Endothelial cell of umbilical vein (primary cell): ENCODE measurements around the gene UBXN6. TPM values are rescaled to one million over a fixed set of nuclear protein-coding genes. Genes with fewer than 3 reads are reported as not detected.

Experiments used
- BruUV-seq: library from RNA; stranded (reverse); fragments of 400-500 nt; replicated peaks from 2 replicates; lab custom pipeline; 2021; lab: Mats Ljungman, UMichigan
- CTCF ChIA-PET: fragments of 300-600, 350-600 bp; sonication (Branson Sonifier 250); formaldehyde crosslinking; loops from one replicate; lab custom pipeline; 2021; ENCODE audit warnings: antibody characterized with exemption, inconsistent platforms; lab: Charles Lee
- POLR2A ChIA-PET: fragments of 300-600, 350-600 bp; sonication (Branson Sonifier 250); formaldehyde crosslinking; loops from one replicate; lab custom pipeline; 2021; ENCODE audit warnings: antibody characterized with exemption, inconsistent platforms; lab: Charles Lee
- DNase-seq: peaks from one replicate; pipeline ENCODE4 v3.0.0-alpha.2; 2011; ENCODE audit warnings: low read depth, low spot score
- FAIRE-seq: peaks from 2 replicates; lab custom pipeline; 2011; peaks lifted over from hg19 to GRCh38; lab: Jason Lieb, UNC
- H2AFZ ChIP-seq: 2 replicates; pipeline ENCODE4 v1.6.0; 2012; ENCODE audit warnings: low read depth, low read length, control low read depth, inconsistent platforms
- H3K27ac ChIP-seq: 2 replicates; pipeline ENCODE4 v1.5.1; 2011; ENCODE audit warnings: low read depth, mild to moderate bottlenecking, control low read depth, low read length, moderate library complexity; ENCODE audit not compliant: insufficient read depth
- H3K27me3 ChIP-seq, 2 experiments: 2 replicates each; pipeline versions ENCODE4 v1.6.0 to v1.6.1; 2011; ENCODE audit warnings: low read length in 2 of 2, mixed read lengths in 1 of 2; ENCODE audit not compliant: control insufficient read depth in 2 of 2, insufficient read depth in 2 of 2
- H3K36me3 ChIP-seq, 2 experiments: 2 replicates in 1 of 2; 3 replicates in 1 of 2; pipeline ENCODE4 v1.5.1; 2011; ENCODE audit warnings: low read length in 2 of 2, mild to moderate bottlenecking in 1 of 2, moderate library complexity in 1 of 2; ENCODE audit not compliant: control insufficient read depth in 2 of 2, insufficient read depth in 2 of 2; ENCODE audit errors: extremely low read depth in 1 of 2
- H3K4me1 ChIP-seq: 3 replicates; pipeline ENCODE4 v1.5.1; 2011; ENCODE audit warnings: mild to moderate bottlenecking, low read length; ENCODE audit not compliant: control insufficient read depth, insufficient read depth; ENCODE audit errors: extremely low read depth
- H3K4me2 ChIP-seq: 2 replicates; pipeline ENCODE4 v1.6.1; 2011; ENCODE audit warnings: low read length, control low read depth, mixed read lengths; ENCODE audit not compliant: insufficient read depth
- H3K4me3 ChIP-seq, 3 experiments: fragments of 200-600 bp in 1 of 3; sonication (generic), shearing (Covaris generic) in 1 of 3; replicated peaks in 1 of 3; 2 replicates each; pipeline ENCODE4 v1.5.1; 2011 to 2016; ENCODE audit warnings: control low read depth in 3 of 3, low read length in 3 of 3, mild to moderate bottlenecking in 2 of 3, inconsistent platforms in 1 of 3, low read depth in 1 of 3, moderate library complexity in 1 of 3; ENCODE audit not compliant: insufficient read depth in 1 of 3
- H3K79me2 ChIP-seq: 2 replicates; pipeline ENCODE4 v1.6.0; 2012; ENCODE audit warnings: low read length, inconsistent platforms; ENCODE audit not compliant: control insufficient read depth, insufficient read depth
- H3K9ac ChIP-seq: replicated peaks from 2 replicates; pipeline ENCODE3; 2011; ENCODE audit warnings: low read length, control low read depth; ENCODE audit not compliant: insufficient read depth; ENCODE audit errors: extremely low read depth
- H3K9me1 ChIP-seq: replicated peaks from 3 replicates; pipeline ENCODE4 v1.6.0; 2011; ENCODE audit warnings: mild to moderate bottlenecking, low read length; ENCODE audit not compliant: control insufficient read depth, insufficient read depth; ENCODE audit errors: extremely low read depth
- H3K9me3 ChIP-seq: replicated peaks from 2 replicates; pipeline ENCODE4 v1.5.1; 2012; ENCODE audit warnings: low read length, inconsistent platforms; ENCODE audit not compliant: control insufficient read depth, insufficient read depth
- H4K20me1 ChIP-seq: replicated peaks from 2 replicates; pipeline ENCODE3; 2011; ENCODE audit warnings: mild to moderate bottlenecking, low read length; ENCODE audit not compliant: control insufficient read depth, insufficient read depth; ENCODE audit errors: extremely low read depth
- EZH2 ChIP-seq: IDR thresholded peaks from 2 replicates; pipeline ENCODE4 v1.6.1; 2012; ENCODE audit warnings: borderline replicate concordance, low read depth, mild to moderate bottlenecking, moderate library complexity, low read length, inconsistent platforms; ENCODE audit not compliant: severe bottlenecking
- FOS ChIP-seq: IDR thresholded peaks from 2 replicates; pipeline ENCODE4 v1.6.1; 2011; ENCODE audit warnings: mild to moderate bottlenecking, low read length, moderate library complexity, borderline replicate concordance; ENCODE audit not compliant: insufficient read depth
- GATA2 ChIP-seq: IDR thresholded peaks from 2 replicates; pipeline ENCODE4 v1.7.0; 2011; ENCODE audit warnings: low read depth, mild to moderate bottlenecking, moderate library complexity, mixed read lengths, low read length; ENCODE audit not compliant: insufficient read length, insufficient read depth
- JUN ChIP-seq: IDR thresholded peaks from 2 replicates; pipeline ENCODE4 v1.6.1; 2011; ENCODE audit warnings: borderline replicate concordance, low read depth; ENCODE audit not compliant: insufficient read length, insufficient read depth
- MYC ChIP-seq: IDR thresholded peaks from one replicate; pipeline ENCODE4 v1.6.1; 2011; ENCODE audit warnings: mild to moderate bottlenecking, low read depth, low read length
- POLR2A ChIP-seq: IDR thresholded peaks from 2 replicates; pipeline ENCODE4 v1.6.1; 2012; ENCODE audit warnings: low read depth, mild to moderate bottlenecking, control low read depth, low read length
- POLR2AphosphoS5 ChIP-seq: IDR thresholded peaks from 2 replicates; pipeline ENCODE4 v1.6.1; 2012; ENCODE audit warnings: low read depth, mild to moderate bottlenecking, control low read depth, low read length, moderate library complexity; ENCODE audit not compliant: insufficient read depth
- dilution Hi-C: fragments of 300-500 bp; cut with MboI; formaldehyde crosslinking; loops from one replicate; pipeline ENCODE4 v1.15.0; 2019; ENCODE audit warnings: low sequenced_read_pairs; ENCODE audit not compliant: extremely low pct_ligation_motif_present
- intact Hi-C: fragments of 100-400 bp; cut with micrococcal nuclease; formaldehyde crosslinking; loops from one replicate; pipeline ENCODE4 v1.10.0; 2022
- polyA plus RNA-seq, 4 experiments: library from polyadenylated mRNA; depleted of rRNA in 3 of 4; stranded (reverse) in 3 of 4; unstranded in 1 of 4; fragments of >200 nt; gene quantifications; 2 replicates each; pipeline versions ENCODE4 v1.2.1 to v1.2.3, GENCODE V29; 2011 to 2012; ENCODE audit warnings: missing spikeins in 1 of 4
- total RNA-seq: library from RNA; stranded (reverse); gene quantifications from 2 replicates; pipeline ENCODE4 v1.2.3, GENCODE V29; 2021
- TF ChIP-seq, protein P1 (sequence below), 2 donors: IDR thresholded peaks; 1 replicate in 1 of 2; 2 replicates in 1 of 2; pipeline ENCODE4 v1.5.1; 2011; ENCODE audit warnings: low read length in 2 of 2, mild to moderate bottlenecking in 2 of 2, moderate library complexity in 2 of 2, control low read depth in 1 of 2, inconsistent platforms in 1 of 2, low read depth in 1 of 2; ENCODE audit not compliant: insufficient read depth in 1 of 2; ENCODE audit errors: extremely low read depth in 1 of 2
- TF ChIP-seq, protein P2 (sequence below): IDR thresholded peaks from 2 replicates; pipeline ENCODE4 v1.6.1; 2011; ENCODE audit not compliant: insufficient read depth, insufficient read length

Gene UBXN6
- total and polyA plus RNA-seq, 2 donors (not counting 3 experiments of a cell fraction or from before 2014, with no cell fraction given), result 78.5 to 93.7 TPM

- POLR2A ChIA-PET, result no interaction called here
- dilution Hi-C loops, result loop anchor here (10.0 kb wide), 1 partner anchor 49 kb away; no protein-coding TSS in a partner anchor
- intact Hi-C loops, result no loop called here
These were observed 44.0 kb downstream of the UBXN6 start for GRCh38 chr19:4413588-4413987.

More at GRCh38 chr19:4413588-4413987, 44.0 kb downstream of the UBXN6 start:
- no peak for TF ChIP-seq MYC
- TF ChIP-seq, protein P1, sequence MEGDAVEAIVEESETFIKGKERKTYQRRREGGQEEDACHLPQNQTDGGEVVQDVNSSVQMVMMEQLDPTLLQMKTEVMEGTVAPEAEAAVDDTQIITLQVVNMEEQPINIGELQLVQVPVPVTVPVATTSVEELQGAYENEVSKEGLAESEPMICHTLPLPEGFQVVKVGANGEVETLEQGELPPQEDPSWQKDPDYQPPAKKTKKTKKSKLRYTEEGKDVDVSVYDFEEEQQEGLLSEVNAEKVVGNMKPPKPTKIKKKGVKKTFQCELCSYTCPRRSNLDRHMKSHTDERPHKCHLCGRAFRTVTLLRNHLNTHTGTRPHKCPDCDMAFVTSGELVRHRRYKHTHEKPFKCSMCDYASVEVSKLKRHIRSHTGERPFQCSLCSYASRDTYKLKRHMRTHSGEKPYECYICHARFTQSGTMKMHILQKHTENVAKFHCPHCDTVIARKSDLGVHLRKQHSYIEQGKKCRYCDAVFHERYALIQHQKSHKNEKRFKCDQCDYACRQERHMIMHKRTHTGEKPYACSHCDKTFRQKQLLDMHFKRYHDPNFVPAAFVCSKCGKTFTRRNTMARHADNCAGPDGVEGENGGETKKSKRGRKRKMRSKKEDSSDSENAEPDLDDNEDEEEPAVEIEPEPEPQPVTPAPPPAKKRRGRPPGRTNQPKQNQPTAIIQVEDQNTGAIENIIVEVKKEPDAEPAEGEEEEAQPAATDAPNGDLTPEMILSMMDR (IDR thresholded peaks at IDR 0.05; ENCODE audit: extremely low read depth in 1 of 2, insufficient read depth in 1 of 2, low read depth in 1 of 2, low read length in 2 of 2), result no peak
- TF ChIP-seq EZH2, result no peak
- TF ChIP-seq, protein P2, sequence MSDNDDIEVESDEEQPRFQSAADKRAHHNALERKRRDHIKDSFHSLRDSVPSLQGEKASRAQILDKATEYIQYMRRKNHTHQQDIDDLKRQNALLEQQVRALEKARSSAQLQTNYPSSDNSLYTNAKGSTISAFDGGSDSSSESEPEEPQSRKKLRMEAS, result no peak
- no peak for TF ChIP-seq JUN
- TF ChIP-seq POLR2AphosphoS5, result no peak
- no peak for TF ChIP-seq GATA2
- TF ChIP-seq POLR2A, result no peak
- TF ChIP-seq FOS, result no peak
- Histone ChIP-seq H3K27me3 (no peaks in the 10 kb centered on the region), H3K4me1 (no peaks in the 10 kb centered on the region), H4K20me1 (no peaks in the 10 kb centered on the region), H3K79me2 (peaks cover 20% of the 10 kb centered on the region), H3K9ac (no peak overlapping the region), H3K27ac (no peak overlapping the region), H3K36me3 (no peaks in the 10 kb centered on the region), H3K4me2 (no peak overlapping the region), H3K4me3 (no peak overlapping the region), H3K9me3 (no peaks in the 10 kb centered on the region), H2AFZ (no peak overlapping the region), H3K9me1 (no peaks in the 10 kb centered on the region)
- no TSS peak for BruUV-seq
- CTCF ChIA-PET, result no interaction called here
- no peak for DNase-seq
- no peak for FAIRE-seq
